ENCODE data around the gene SLC35A2.
"Not testable (repeated sequence)": the region's sequence is repeated elsewhere in the genome, so short reads cannot be mapped to it uniquely, and the experiment has no call there.

Gene SLC35A2

DNA sequence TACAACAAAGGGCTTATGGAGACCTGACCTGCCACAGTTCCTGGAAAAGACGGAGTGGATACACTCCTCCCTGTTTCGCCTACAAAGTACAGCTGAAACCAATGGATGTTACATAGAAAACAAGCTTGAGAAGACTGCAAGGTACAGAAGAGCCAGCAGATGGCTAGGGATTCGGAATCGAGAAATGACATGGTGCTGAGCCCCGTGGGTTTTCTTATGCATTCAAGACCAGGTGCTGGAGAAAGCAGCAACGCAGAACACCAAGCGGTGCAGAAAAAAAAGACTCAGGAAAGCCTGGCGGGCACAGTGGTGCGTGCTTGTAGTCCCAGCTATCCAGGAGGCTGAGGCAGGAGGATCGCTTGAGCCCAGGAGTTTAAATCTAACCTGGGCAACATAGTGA, 27.7 kb downstream of the SLC35A2 start:
- Histone ChIP-seq H3K27me3 (ENCODE audit: insufficient read depth, low read length) (no peaks in the 10 kb centered on the region), H3K4me2 (ENCODE audit: low read length) (no peak overlapping the region), H3K9me3 (ENCODE audit: low read length) (no peaks in the 10 kb centered on the region), H3F3A (ENCODE audit: insufficient read depth, low read length) (no peaks in the 10 kb centered on the region), H3K36me3 (ENCODE audit: insufficient read depth, low read length) (no peaks in the 10 kb centered on the region), H4K20me1 (ENCODE audit: insufficient read depth, low read length) (no peaks in the 10 kb centered on the region), H2AFZ (ENCODE audit: low read length) (no peak overlapping the region), H3K79me2 (ENCODE audit: insufficient read depth, low read length) (no peaks in the 10 kb centered on the region), H3K9me2 (ENCODE audit: low read depth, low read length) (no peaks in the 10 kb centered on the region), H3K4me3 (ENCODE audit: low read depth, low read length, poor library complexity, severe bottlenecking) (no peak overlapping the region), H3K27ac (ENCODE audit: low read depth, low read length, poor library complexity, severe bottlenecking) (no peak overlapping the region), H3K9ac (ENCODE audit: low read length) (no peak overlapping the region), H3K4me1 (ENCODE audit: insufficient read depth, low read length, severe bottlenecking) (no peaks in the 10 kb centered on the region)
- no peak for TF ChIP-seq EZH2 (IDR thresholded peaks at IDR 0.05; ENCODE audit: borderline replicate concordance, low read length)
- TF ChIP-seq, protein P1, sequence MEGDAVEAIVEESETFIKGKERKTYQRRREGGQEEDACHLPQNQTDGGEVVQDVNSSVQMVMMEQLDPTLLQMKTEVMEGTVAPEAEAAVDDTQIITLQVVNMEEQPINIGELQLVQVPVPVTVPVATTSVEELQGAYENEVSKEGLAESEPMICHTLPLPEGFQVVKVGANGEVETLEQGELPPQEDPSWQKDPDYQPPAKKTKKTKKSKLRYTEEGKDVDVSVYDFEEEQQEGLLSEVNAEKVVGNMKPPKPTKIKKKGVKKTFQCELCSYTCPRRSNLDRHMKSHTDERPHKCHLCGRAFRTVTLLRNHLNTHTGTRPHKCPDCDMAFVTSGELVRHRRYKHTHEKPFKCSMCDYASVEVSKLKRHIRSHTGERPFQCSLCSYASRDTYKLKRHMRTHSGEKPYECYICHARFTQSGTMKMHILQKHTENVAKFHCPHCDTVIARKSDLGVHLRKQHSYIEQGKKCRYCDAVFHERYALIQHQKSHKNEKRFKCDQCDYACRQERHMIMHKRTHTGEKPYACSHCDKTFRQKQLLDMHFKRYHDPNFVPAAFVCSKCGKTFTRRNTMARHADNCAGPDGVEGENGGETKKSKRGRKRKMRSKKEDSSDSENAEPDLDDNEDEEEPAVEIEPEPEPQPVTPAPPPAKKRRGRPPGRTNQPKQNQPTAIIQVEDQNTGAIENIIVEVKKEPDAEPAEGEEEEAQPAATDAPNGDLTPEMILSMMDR (IDR thresholded peaks at IDR 0.05; ENCODE audit: low read length) = no peak

- not testable (repeated sequence) for H2AFZ ChIP-seq (ENCODE audit: low read length); H3K36me3 ChIP-seq (ENCODE audit: insufficient read depth, low read length); H3K79me2 ChIP-seq (ENCODE audit: insufficient read depth, low read length); H3K4me3 ChIP-seq (ENCODE audit: low read depth, low read length, poor library complexity, severe bottlenecking); H3F3A ChIP-seq (ENCODE audit: insufficient read depth, low read length); H3K4me2 ChIP-seq (ENCODE audit: low read length); H3K9ac ChIP-seq (ENCODE audit: low read length); H3K27me3 ChIP-seq (ENCODE audit: insufficient read depth, low read length); H3K9me3 ChIP-seq (ENCODE audit: low read length); H3K27ac ChIP-seq (ENCODE audit: low read depth, low read length, poor library complexity, severe bottlenecking); H4K20me1 ChIP-seq (ENCODE audit: insufficient read depth, low read length); H3K4me1 ChIP-seq (ENCODE audit: insufficient read depth, low read length, severe bottlenecking); H3K9me2 ChIP-seq (ENCODE audit: low read depth, low read length)
These were observed 34.5 kb downstream of the SLC35A2 start for GRCh38 chrX:48876944-48877343.

DNA sequence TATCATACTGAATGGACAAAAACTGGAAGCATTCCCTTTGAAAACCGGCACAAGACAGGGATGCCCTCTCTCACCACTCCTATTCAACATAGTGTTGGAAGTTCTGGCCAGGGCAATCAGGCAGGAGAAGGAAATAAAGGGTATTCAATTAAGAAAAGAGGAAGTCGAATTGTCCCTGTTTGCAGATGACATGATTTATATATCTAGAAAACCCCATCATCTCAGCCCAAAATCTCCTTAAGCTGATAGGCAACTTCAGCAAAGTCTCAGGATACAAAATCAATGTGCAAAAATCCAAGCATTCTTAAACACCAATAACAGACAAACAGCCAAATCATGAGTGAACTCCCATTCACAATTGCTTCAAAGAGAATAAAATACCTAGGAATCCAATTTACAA, 39.4 kb downstream of the SLC35A2 start:
- not testable (repeated sequence) for H3K9me3 ChIP-seq (ENCODE audit: low read length); H3K4me1 ChIP-seq (ENCODE audit: insufficient read depth, low read length, severe bottlenecking); H4K20me1 ChIP-seq (ENCODE audit: insufficient read depth, low read length); H3K4me3 ChIP-seq (ENCODE audit: low read depth, low read length, poor library complexity, severe bottlenecking); H3K9ac ChIP-seq (ENCODE audit: low read length); H3K4me2 ChIP-seq (ENCODE audit: low read length); H2AFZ ChIP-seq (ENCODE audit: low read length); H3K79me2 ChIP-seq (ENCODE audit: insufficient read depth, low read length); H3K27ac ChIP-seq (ENCODE audit: low read depth, low read length, poor library complexity, severe bottlenecking); H3K36me3 ChIP-seq (ENCODE audit: insufficient read depth, low read length); H3F3A ChIP-seq (ENCODE audit: insufficient read depth, low read length); H3K27me3 ChIP-seq (ENCODE audit: insufficient read depth, low read length); H3K9me2 ChIP-seq (ENCODE audit: low read depth, low read length)

GRCh38 chrX:48864210-48864609, 47.2 kb downstream of the SLC35A2 start:
- no peaks in the 10 kb centered on the region for H3K27me3 ChIP-seq (ENCODE audit: insufficient read depth, low read length)
- H3K9me3 ChIP-seq (ENCODE audit: low read length) = no peaks in the 10 kb centered on the region
- H3K79me2 ChIP-seq (ENCODE audit: insufficient read depth, low read length) = no peaks in the 10 kb centered on the region
- no peaks in the 10 kb centered on the region for H3F3A ChIP-seq (ENCODE audit: insufficient read depth, low read length)
- H3K4me1 ChIP-seq (ENCODE audit: insufficient read depth, low read length, severe bottlenecking) = no peaks in the 10 kb centered on the region
- H3K36me3 ChIP-seq (ENCODE audit: insufficient read depth, low read length) = no peaks in the 10 kb centered on the region
- H3K4me2 ChIP-seq (ENCODE audit: low read length) = no peak overlapping the region
- H4K20me1 ChIP-seq (ENCODE audit: insufficient read depth, low read length) = no peaks in the 10 kb centered on the region
- no peaks in the 10 kb centered on the region for H3K9me2 ChIP-seq (ENCODE audit: low read depth, low read length)
- no peak for TF ChIP-seq EZH2 (IDR thresholded peaks at IDR 0.05; ENCODE audit: borderline replicate concordance, low read length)
- TF ChIP-seq, protein P1 (IDR thresholded peaks at IDR 0.05; ENCODE audit: low read length) = no peak
- no peak overlapping the region for H3K4me3 ChIP-seq (ENCODE audit: low read depth, low read length, poor library complexity, severe bottlenecking)
- no peak overlapping the region for H2AFZ ChIP-seq (ENCODE audit: low read length)
- no peak overlapping the region for H3K9ac ChIP-seq (ENCODE audit: low read length)
- H3K27ac ChIP-seq (ENCODE audit: low read depth, low read length, poor library complexity, severe bottlenecking) = no peak overlapping the region
